HCEC 1CT (cell line): ENCODE results near the gene KRT5.

Source experiments
- DNase-seq: peaks from one replicate; pipeline ENCODE4 v3.0.0-alpha.2; 2017

KRT5 gene

GRCh38 chr12:52535574-52535973, 15.4 kb upstream of the KRT5 start:
- DNase-seq: no peak

- DNase-seq: no peak
These were observed 14.3 kb upstream of the KRT5 start for GRCh38 chr12:52534482-52534881.

- DNase-seq: no peak
These were observed 13.7 kb upstream of the KRT5 start for GRCh38 chr12:52533686-52534470.

GRCh38 chr12:52532636-52533035, 12.4 kb upstream of the KRT5 start:
- no peak for DNase-seq

GRCh38 chr12:52531566-52532300, 11.5 kb upstream of the KRT5 start:
- DNase-seq: no peak

GRCh38 chr12:52530905-52531304, 10.7 kb upstream of the KRT5 start:
- DNase-seq: no peak

- no peak for DNase-seq
These were observed 10.2 kb upstream of the KRT5 start for GRCh38 chr12:52530366-52530765.

- no peak for DNase-seq
These were observed 9.7 kb upstream of the KRT5 start for GRCh38 chr12:52529846-52530245.

- DNase-seq: no peak
These were observed 9.2 kb upstream of the KRT5 start for GRCh38 chr12:52529417-52529816.

GRCh38 chr12:52528641-52529143, 8.5 kb upstream of the KRT5 start:
- no peak for DNase-seq

GRCh38 chr12:52527121-52527800, 7.1 kb upstream of the KRT5 start:
- no peak for DNase-seq

GRCh38 chr12:52526511-52526951, 6.3 kb upstream of the KRT5 start:
- DNase-seq: no peak

GRCh38 chr12:52525661-52526499, 5.7 kb upstream of the KRT5 start:
- no peak for DNase-seq

GRCh38 chr12:52524898-52525591, 4.9 kb upstream of the KRT5 start:
- DNase-seq: no peak

- DNase-seq: no peak
These were observed 4.2 kb upstream of the KRT5 start for GRCh38 chr12:52524241-52524897.

GRCh38 chr12:52523824-52524223, 3.6 kb upstream of the KRT5 start:
- no peak for DNase-seq

- DNase-seq: no peak
These were observed 2.3 kb upstream of the KRT5 start for GRCh38 chr12:52522346-52523011.

- DNase-seq: no peak
These were observed 1.5 kb upstream of the KRT5 start for GRCh38 chr12:52521568-52522266.

GRCh38 chr12:52521175-52521567, 977 bp upstream of the KRT5 start:
- DNase-seq: no peak

GRCh38 chr12:52519387-52519703, 849 bp downstream of the KRT5 start:
- no peak for DNase-seq
